Adrenal gland (tissue), 5 donors: ENCODE results near the gene NFKBIZ.

Experiments used
- POLR2A ChIP-seq, 2 donors: fragments of 450-650 bp; IDR thresholded peaks; one replicate each; pipeline ENCODE4 v1.6.1; 2017; ENCODE audit warnings: antibody characterized with exemption in 2 of 2, mild to moderate bottlenecking in 2 of 2, moderate library complexity in 1 of 2
- TF ChIP-seq, protein P1 (sequence below), 6 experiments: fragments of 450-650 bp in 4 of 6; fragments of 200-600 bp in 2 of 6; sonication (generic) in 1 of 6; IDR thresholded peaks; 1 replicate in 5 of 6; 2 replicates in 1 of 6; pipeline versions ENCODE4 v1.5.1 to v1.8.0; 2016 to 2021; ENCODE audit warnings: antibody characterized with exemption in 6 of 6, mild to moderate bottlenecking in 2 of 6, moderate library complexity in 1 of 6
- donor health status: DM: no; HTN: no; CAD: no.

DNA sequence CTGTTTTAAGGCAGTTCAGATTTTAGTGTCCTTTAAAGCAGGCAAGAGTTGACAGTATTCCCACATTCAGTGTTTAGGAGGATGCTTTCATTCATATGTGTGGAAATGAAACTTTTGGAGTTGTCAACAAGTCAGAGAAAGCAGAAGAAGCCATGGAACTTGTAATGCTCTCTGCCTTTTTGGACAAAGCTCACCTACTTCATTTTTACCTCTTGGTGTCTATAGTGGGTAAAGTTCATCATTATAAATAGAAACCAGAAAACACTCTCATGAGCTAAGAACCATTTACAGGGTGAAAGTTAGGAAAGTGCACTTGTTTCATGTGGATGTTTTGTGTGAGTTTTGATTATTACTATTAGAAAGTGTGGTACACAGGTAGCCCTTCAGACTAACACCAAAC lies 9.2 kb upstream of the NFKBIZ start:
- TF ChIP-seq POLR2A (IDR thresholded peaks at IDR 0.05), result no peak
- TF ChIP-seq, protein P1, sequence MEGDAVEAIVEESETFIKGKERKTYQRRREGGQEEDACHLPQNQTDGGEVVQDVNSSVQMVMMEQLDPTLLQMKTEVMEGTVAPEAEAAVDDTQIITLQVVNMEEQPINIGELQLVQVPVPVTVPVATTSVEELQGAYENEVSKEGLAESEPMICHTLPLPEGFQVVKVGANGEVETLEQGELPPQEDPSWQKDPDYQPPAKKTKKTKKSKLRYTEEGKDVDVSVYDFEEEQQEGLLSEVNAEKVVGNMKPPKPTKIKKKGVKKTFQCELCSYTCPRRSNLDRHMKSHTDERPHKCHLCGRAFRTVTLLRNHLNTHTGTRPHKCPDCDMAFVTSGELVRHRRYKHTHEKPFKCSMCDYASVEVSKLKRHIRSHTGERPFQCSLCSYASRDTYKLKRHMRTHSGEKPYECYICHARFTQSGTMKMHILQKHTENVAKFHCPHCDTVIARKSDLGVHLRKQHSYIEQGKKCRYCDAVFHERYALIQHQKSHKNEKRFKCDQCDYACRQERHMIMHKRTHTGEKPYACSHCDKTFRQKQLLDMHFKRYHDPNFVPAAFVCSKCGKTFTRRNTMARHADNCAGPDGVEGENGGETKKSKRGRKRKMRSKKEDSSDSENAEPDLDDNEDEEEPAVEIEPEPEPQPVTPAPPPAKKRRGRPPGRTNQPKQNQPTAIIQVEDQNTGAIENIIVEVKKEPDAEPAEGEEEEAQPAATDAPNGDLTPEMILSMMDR (IDR thresholded peaks at IDR 0.05), result no peak
